NCI-H446 (cell line): ENCODE results near the gene NRDE2.

Source experiments
- DNase-seq, 2 experiments: peaks; one replicate each; lab custom pipeline; 2025; lab: John Stamatoyannopoulos, UW

Gene NRDE2

DNA sequence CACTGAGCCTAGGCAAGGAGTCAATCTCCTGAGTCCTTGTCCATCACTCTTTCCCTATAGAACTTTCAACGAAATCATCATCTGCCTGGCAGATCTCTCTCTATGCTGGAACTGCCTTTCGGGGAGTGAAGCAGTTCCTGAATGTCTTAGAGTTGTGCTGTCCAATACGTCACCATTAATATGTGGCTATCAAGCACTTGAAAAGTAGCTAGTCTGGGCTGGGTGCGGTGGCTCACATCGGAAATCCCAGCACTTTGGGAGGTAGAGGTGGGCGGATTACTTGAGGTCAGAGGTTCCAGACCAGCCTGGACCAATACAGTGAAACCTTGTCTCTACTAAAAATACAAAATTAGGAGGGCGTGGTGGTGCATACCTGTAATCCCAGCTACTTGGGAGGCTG is 35.1 kb downstream of the NRDE2 start:
- no peak for DNase-seq

DNA sequence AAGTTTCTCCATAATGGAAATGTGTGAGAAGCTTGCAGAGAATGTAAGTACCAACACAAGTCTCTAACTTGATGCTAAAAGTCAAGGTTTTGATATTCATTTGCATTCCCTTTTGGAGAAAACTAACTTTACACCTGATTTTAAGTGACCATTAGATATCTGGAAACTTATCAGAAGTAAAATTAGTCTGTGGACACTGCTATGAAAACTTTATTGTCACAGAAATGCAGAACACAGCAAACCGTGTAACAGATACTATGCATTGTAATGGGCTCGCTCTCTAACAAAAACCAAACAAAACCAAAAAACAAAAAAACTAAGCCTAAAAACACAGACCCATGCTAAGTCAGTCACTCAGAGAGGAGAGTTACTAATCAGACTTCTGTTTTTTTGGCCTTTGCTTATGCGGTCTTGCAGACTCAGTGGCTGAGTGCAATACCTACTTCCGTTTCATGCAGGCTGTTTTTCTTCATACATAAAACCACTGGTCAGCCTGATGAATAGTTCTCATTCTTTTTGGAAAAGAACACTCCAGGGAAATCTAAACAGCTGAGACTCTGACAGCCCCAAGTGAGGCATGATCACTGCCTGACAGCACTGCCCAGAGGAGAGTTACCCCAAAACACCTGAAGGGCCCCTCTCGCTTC is 35.7 kb downstream of the NRDE2 start:
- no peak for DNase-seq

DNA sequence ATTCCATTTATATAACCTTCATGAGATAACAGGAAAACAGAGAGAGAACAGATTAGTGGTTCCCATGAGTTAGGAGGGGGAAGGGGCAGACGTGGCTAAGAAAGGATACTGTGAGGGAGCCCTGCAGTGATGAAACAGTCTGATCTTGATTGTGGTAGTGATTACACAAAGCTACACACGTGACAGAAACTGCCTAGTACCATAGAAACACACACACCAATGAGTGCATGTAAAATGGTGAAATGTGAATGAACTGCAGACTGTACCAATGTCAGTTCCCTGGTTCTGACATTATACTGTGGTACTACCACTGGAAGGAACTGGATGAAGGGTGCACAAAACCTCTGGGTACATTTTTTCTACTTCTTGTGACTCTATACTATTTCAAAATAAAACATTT is 36.9 kb downstream of the NRDE2 start:
- no peak for DNase-seq

DNA sequence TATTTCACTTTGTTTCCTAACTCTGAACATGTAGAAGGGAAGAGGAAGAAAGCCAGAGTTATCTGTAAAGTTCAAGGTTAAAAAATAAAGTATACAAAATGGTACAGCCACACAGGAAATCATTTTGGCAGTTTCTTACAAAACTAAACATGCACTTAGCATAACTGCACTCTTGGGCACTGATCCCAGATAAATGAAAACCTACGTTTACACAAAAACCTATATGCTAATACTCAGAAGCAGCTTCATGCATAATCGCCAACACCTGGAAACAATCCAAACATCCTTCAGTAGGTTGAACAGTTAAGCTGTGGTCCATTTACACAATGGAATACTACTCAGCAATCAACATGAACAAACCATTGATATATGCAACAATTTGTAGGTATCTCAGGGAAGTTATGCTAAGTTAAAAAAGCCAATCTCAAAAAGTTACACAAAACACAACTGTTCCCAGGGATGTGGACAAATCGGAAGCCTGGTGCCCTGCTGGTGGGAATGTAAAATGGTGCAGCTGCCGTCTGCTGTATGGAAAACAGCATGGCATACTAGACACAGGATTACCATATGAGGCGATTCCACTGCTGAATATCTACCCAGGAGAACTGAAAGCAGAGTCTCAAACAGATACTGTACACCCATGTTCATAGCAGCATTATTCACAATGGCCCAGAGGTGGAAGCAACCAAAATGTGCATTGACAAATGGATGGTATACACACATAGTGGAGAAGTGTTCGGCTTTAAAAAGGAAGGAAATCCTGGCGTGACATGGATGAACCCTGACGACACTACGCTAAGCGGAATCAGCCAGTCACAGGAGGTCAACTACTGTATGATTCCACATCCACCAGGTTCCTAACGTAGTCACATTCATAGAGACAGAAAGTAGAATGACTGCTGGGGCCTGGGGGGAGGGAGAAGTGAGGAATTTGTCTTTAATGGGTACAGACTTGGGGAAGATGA is 37.7 kb downstream of the NRDE2 start:
- DNase-seq: no peak

GRCh38 chr14:90291699-90292098 is 40.0 kb downstream of the NRDE2 start:
- DNase-seq: no peak

DNA sequence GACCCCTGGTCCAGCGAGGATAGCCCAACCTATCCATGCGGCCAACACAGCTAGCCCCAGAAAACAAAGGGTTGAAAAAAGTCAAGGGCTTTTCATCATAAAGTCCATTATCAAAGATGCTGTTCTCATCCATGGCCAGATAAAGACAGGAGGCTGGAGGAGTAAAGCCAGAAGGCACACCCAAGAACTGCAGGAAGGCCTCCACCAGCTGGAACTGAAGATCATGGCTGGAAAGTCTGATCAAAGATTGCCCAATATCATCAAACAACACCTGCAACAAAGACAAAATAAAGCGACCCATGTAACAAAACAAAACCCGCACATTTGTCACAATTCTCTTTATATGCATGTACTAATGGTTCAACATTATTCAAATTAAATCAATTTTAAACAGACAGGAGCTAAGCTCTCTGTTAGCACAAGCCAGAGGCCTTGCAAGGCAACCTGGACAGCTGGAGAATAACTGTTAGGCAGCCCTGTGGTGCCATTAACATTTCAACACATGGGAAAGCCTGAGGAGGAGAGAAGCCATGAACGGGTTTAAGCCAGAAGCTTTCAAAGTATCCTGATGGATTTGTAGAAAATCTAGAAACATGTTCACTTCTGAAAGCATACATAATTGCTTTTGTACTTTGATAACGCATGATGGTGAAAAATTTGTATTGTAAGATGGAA is 41.3 kb downstream of the NRDE2 start:
- no peak for DNase-seq

DNA sequence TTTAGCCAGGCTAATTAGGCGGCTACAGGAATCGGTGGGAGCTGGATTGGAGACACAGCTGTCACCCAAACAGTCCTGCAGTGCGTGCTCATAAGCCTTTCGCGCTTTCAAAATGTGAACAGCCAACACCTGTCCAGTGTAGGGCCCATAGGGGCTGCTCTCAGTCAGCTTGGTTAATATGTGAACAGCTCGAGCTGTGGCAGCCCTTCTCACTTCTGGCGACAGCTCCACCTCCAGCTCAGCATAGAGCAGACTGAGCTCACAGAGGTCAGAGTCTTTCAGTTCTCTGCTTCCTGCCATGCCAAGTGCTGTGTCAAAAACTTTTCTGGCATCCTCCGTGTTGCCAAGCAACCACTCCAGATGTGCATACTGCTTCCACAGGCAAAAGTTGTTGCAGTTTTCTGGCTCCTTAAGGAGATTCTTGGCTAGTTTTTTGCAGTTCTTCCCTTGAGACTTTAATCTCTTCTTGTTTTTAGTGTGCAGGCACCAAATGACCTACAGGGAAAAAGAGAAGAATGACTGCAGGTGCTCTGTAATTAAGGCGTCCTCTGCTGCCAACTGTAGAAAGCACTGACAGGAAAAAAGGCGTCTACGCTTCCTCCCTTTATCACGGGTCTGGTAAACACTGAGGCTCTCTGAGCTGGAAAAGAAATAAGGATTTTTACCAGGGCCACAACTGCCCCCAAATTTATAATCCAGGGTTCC is 42.9 kb downstream of the NRDE2 start:
- DNase-seq: no peak

- no peak for DNase-seq
These were observed 44.0 kb downstream of the NRDE2 start for GRCh38 chr14:90287791-90288190.

DNA sequence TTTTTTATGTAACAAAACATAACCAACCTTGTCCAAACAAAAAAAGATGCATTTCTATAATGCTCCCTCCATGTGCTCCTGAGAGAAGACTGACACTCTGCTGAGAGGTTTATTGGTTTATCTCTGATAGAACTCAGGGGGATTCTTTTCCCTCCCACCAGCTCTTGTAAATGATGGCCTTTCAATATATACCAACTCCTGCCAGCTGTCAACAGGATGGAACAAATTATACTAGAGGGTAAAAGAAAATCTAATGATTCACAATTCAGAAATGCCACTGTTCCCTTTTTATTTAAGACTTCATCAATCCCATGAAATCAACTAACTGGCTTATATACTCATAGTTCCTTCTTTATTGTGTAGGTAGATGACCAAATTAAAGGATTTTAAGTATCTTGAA is 50.0 kb downstream of the NRDE2 start:
- no peak for DNase-seq

DNA sequence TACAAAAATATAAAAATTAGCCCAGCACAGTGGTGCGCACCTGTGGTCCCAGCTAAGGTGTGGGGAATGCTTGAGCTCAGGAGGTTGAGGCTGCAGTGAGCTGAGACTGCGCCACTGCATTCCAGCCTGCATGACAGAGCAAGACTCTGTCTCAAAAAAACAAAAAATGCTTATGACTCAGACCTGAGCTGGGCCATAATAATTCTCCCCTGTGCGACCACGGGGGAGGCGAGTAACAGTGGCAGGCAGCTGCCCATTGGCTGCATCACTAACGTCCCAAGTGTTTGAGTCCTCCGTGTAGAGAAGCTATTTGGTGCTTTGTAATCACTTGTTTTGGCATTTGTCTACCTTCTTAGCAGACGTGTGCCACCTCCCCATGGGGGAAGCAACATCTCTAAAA is 50.5 kb downstream of the NRDE2 start:
- no peak for DNase-seq

DNA sequence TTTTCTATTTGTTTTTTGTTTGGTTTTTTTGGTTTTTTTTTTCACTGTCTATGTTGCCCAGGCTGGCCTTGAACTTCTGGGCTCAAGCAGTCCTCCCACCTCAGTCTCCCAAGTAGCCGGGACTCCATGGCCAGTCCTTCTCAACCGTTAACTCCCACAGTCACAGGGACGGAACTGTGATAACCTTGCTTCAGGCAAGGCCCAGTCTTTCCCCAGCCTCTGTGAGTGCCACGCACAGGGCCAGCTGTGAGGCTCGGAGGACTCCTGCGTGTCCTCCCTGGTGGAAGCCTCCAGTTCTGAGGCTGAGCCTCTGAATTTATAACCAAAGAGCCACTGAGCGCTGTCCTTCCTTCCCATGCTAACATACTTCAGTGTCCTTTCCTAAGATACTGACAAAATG is 51.6 kb downstream of the NRDE2 start:
- no peak for DNase-seq

DNA sequence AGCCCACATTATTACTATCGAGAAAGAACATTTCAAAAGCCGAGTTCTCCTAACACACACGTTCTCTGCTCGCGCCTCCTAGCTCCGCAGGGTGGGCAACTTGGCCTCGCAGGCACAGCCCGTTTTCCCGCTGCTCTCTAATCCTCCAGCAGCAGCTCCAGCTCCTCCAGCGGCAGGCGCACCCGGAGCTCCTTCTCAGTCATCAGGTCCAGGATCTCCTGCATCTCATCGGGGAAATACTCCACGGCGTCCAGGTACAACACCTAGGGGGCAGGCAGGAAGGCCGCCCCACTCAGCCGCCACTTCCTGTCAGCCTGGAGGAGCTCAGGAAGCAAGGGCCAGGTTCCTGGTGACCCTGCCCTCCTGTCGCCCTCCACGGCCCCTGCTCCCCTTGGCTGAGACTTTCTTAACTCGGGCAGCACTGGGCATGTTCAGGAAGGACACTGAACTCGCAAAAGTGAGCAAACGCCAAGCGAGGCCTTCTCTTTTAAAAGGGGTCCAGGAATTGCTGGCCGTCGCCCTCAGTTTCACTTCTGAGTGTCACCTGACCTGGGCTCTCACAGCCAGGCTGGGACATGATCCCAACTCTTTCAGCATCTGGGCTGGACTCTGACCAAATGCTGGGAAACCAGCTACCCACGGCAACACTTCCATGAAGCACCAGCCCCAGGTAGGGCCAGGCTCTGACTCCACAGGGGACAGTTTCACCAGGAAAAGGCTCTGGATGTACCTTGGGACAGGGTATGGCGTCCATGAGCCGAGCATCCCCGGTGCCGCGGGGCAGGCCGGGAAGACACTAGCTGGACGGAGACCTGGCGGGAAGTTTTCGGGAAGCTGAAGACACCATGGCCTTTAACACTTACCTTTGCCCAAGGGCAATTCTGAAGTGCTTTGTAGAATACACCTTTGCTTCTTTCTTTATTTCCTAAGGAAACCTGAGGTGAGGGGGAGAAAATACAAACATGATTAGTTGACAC is 53.3 kb downstream of the NRDE2 start:
- no peak for DNase-seq

GRCh38 chr14:90277581-90278198 is 54.1 kb downstream of the NRDE2 start:
- DNase-seq: no peak

DNA sequence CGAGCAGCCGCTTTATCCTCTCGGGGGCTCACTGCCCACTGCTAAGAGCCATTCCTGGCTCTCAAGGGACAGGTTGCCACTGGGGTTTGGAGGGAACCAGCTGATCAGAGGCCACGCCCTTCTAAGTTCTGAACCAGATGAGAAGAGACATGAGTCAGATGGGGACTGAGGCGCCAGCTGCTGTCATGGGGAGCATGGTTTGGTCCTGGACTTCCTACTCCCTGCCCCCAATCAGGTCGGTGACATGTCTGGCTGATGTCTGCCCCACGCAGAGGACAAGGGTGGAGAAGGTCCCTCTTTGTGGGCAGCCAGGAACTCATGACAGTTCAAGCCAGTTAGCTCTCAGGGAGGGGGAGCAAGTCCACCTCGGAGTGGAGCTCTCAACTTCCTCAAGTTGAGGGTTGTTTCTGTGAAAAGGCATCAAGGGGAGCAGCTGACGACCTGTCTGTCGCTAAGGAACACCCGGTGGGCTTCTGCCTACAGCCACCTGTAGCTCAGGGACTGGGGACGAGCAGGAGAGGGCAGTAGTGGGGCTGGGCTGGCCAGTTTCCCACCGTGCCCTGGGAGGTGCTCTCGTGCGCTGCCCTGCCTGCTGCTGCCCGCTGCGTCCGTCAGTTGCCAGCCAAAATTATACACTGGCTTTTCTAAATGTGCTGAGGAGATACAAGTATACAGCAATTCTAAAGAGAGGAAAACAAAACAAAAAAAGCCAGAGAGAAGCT is 54.9 kb downstream of the NRDE2 start:
- DNase-seq: no peak

DNA sequence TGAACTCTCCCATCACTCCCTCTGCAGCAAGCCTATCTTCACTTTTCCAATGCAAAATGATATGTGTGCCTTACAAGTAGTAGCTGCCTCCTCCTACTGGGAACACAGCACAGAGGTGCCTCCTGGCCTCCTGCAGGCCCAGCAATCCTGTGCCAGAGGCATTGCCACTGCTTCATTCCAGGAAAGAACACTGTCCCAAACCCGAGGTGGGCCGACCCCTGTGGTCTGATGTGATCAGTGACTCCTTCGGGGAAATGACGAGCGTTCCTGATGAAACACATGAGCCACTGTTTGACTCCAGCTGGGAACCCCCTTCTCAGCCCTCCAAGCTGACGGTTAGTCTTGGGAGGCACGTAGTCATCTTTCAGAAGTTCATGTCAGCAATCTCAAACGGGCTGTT is 55.9 kb downstream of the NRDE2 start:
- no peak for DNase-seq

GRCh38 chr14:90275458-90275814 is 56.3 kb downstream of the NRDE2 start:
- no peak for DNase-seq

DNA sequence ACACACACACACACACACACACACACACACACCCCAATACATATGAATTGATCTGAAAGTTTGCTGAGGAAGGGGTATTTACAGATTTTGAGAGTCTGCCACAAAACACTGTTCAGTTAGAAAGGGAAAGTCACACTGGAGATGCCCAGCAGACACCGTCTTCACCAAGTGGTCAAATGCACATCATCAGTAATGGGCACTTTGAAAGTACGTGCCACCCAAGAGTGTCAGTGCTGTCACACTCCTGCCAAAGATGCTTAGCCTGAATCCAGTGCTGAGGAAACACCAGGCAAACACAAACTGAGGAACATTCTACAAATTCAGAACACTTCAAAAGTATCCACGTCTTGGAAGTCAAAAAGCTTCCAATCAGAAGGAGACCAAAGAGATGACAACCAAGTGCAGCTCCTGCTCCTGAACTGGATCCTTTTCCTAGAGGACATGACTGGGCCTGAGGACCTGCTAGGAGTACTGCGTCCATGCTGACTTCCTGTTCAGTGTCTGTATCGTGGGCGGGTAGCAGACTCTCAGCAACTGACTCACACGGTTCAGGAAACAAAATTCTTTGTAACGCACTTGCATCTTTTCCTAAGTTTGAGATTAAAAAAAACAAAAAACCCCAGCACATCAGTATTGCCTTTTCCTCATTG is 56.8 kb downstream of the NRDE2 start:
- no peak for DNase-seq

GRCh38 chr14:90274019-90274418 is 57.7 kb downstream of the NRDE2 start:
- no peak for DNase-seq

DNA sequence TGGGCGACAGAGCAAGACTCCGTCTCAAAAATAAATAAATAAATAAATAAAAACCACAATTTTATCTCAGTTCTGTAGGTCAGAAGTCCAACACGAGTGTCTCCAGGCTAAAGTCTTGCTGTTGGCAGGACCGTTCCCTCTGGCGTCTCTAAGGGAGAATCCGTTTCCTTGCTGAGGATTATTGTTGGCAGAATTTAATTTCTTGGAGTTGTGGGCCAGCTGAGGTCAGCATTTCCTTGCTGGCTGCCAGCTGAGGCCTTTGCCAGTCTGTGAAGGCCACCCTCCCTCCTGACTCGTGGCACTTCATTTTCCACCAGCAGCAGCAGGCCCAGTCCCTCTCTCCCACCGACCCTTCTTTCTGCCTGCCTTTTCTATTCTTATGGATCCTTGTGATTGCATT is 58.2 kb downstream of the NRDE2 start:
- DNase-seq: no peak

- DNase-seq: no peak
These were observed 59.2 kb downstream of the NRDE2 start for GRCh38 chr14:90272523-90272922.
